Kidney epithelial cell (primary cell): ENCODE data around the gene ATP8B4. TPM values are rescaled to one million over a fixed set of nuclear protein-coding genes. Genes with fewer than 3 reads are reported as not detected.

Experiments used
- DNase-seq: peaks from one replicate; pipeline ENCODE4 v3.0.0-alpha.2; 2010; ENCODE audit warnings: low read depth
- H3K27me3 ChIP-seq: 2 replicates; pipeline ENCODE4 v1.6.0; 2011; ENCODE audit warnings: low read length; ENCODE audit not compliant: control insufficient read depth, insufficient read depth
- H3K36me3 ChIP-seq: 2 replicates; pipeline ENCODE4 v1.5.1; 2011; ENCODE audit warnings: low read length; ENCODE audit not compliant: control insufficient read depth, insufficient read depth
- H3K4me3 ChIP-seq: 2 replicates; pipeline ENCODE4 v1.5.1; 2011; ENCODE audit warnings: low read depth, mild to moderate bottlenecking, control low read depth, low read length
- CTCF ChIP-seq: IDR thresholded peaks from 2 replicates; pipeline ENCODE4 v1.5.1; 2011; ENCODE audit warnings: mild to moderate bottlenecking, moderate library complexity, low read length, control low read depth, inconsistent platforms; ENCODE audit not compliant: insufficient read depth, poor library complexity, severe bottlenecking
- total RNA-seq: library from RNA; depleted of rRNA; stranded (reverse); fragments of >200 nt; gene quantifications from 2 replicates; pipeline ENCODE4 v1.2.3, GENCODE V29; 2015

The ATP8B4 gene
- total RNA-seq, 1 donor from 2014 or later: 0.25 TPM

- Histone ChIP-seq H3K27me3 (no peaks in the 10 kb centered on the region), H3K36me3 (no peaks in the 10 kb centered on the region), H3K4me3 (no peak overlapping the region)
- TF ChIP-seq CTCF: no peak
- DNase-seq: no peak
Measured at GRCh38 chr15:49887659-49888322, 231.2 kb downstream of the ATP8B4 start.

GRCh38 chr15:49883121-49883520 is 235.9 kb downstream of the ATP8B4 start:
- Histone ChIP-seq H3K36me3 (no peaks in the 10 kb centered on the region), H3K4me3 (no peak overlapping the region), H3K27me3 (no peaks in the 10 kb centered on the region)
- no peak for DNase-seq
- no peak for TF ChIP-seq CTCF

GRCh38 chr15:49881866-49882265 is 237.2 kb downstream of the ATP8B4 start:
- H3K4me3 ChIP-seq: no peak overlapping the region
- no peaks in the 10 kb centered on the region for H3K27me3 ChIP-seq
- DNase-seq: no peak
- no peaks in the 10 kb centered on the region for H3K36me3 ChIP-seq
- no peak for TF ChIP-seq CTCF

GRCh38 chr15:49881433-49881832 is 237.6 kb downstream of the ATP8B4 start:
- no peak for DNase-seq
- no peaks in the 10 kb centered on the region for H3K27me3 ChIP-seq
- no peaks in the 10 kb centered on the region for H3K36me3 ChIP-seq
- no peak overlapping the region for H3K4me3 ChIP-seq
- no peak for TF ChIP-seq CTCF

- DNase-seq: no peak
- H3K4me3 ChIP-seq: no peak overlapping the region
- H3K27me3 ChIP-seq: no peaks in the 10 kb centered on the region
- no peak for TF ChIP-seq CTCF
- no peaks in the 10 kb centered on the region for H3K36me3 ChIP-seq
Measured at GRCh38 chr15:49877873-49878521, 241.0 kb downstream of the ATP8B4 start.
